SW480 (cell line): ENCODE measurements around the gene KRTAP16-1.
"Not testable (repeated sequence)": the region's sequence is repeated elsewhere in the genome, so short reads cannot be mapped to it uniquely, and the experiment has no call there.

Experiments used
- DNase-seq: peaks from one replicate; pipeline ENCODE4 v3.0.0-alpha.2; 2016; ENCODE audit warnings: low spot score

KRTAP16-1 gene

DNA sequence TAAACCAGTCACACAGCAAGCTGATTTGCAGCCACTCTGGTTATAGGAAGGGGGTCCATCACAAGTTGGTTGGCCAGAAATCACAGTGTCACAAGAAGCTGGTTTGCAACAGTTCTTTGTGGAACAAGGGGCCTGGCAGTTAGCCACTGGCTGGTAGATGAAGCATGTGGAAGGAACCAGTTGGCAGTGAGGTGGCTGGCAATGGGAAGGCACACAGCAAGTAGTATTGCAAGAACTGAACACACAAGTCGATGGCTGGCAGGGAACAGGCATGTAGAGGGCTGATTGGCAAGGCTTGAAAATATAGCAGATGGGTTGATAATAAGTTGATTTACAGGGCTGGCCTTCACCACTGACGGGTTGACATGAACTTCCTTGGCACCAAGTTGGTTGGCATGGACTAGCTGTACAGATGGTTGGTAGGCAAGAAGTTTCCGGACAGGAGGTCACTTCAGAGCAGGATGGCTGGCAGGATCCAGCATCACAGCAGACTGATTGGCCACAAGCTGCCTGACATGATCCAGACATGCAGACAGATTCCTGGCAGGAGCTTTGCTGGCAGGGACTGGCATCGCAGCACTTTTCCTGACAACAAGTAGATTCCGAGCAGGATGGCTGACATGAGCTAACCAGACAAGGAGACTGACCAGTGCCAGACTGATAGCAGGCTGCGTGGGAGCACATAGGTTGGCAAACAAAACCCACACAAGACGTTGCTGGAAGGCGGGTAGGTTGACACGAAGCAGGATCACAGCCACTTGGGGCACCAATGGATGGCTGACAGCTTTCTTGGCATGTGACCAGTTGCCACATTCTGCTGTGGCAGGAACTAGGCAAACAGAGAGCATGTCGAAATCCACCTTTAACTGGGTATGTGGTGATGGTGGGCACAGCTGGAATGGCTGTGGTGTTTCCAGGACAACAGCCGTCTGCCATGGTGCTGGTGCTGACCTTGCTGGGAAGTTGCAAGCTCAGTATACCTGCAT lies 6.9 kb downstream of the KRTAP16-1 start, which contains the start of gene KRTAP29-1:
TSS of gene KRTAP29-1 (minus strand) at position 936 of the 986 bp plus-strand sequence. CDS start at position 936, 0 bp downstream.
- DNase-seq = no peak

DNA sequence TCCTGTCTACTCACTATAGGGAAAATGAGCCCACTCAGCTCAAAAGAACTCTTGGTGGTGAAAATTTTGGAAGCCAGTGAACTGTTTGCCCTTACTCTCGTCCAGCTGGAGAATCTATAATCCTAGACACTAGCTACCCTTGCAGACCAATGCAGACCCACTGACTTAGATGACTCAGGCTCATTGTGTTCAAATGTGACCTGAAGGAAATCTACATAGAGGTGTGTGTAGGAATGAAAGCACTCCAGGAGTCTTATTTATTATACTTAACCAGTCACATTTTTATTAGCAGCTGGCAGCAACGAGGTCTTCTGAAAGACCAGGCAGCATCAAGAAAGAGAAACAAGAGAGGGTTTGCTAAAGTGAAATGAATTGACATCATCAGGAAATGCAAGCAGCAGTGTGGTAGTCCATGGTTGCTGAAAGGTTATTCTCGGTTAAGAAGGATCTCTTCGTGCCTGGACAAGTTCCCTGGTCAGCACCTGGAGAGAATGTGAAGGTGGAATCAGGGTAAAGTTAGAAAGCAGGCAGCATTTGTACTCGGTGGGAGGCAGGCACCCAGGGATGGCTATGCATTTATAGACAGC lies 7.8 kb downstream of the KRTAP16-1 start:
- DNase-seq = no peak

DNA sequence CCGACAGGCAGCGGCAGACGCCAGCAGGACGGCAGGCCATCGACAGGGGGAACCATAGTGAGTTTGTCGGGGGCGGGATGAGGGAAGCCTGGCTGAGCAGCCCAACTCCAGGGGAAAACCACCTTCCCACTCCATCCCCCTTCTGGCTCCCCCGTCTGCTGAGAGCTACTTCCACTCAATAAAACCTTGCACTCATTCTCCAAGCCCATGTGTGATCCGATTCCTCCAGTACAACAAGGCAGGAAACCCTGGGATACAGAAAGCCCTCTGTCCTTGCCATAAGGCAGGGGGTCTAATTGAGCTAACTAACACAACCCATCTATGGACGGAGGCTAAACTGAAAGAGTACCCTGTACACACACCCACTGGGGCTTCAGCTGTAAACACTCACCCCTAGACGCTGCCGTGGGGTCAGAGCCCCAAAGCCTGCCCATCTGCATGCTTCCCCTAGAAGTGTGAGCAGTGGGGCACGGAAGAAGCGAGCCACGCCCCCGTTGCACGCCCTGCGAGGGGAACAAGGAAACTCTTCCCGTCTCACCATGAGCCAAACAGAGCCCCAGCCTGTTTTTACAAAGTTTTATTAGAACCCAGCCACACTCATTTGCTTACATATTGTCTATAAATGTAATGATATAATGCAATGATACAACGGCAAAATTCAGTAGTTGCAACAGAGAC lies 10.5 kb downstream of the KRTAP16-1 start:
- DNase-seq = no peak

DNA sequence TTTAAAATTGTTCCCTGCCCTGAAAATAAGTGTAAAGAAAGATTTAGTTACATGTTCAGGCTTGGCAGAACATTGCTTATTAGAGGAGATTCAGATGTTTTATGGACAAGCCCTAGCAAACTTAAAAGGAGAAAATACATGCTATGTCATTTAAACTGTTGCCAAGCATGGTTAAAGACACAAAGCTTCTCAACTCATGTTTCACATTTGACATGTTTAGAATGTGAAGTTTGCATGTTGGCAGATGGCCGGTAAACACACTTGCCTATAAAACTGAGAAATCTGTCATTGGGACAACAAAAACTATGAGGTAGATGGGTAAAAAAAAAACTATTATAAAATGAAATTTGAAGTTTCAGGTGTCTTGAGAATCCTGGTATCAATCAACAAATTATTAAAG lies 12.3 kb downstream of the KRTAP16-1 start:
- DNase-seq = no peak

DNA sequence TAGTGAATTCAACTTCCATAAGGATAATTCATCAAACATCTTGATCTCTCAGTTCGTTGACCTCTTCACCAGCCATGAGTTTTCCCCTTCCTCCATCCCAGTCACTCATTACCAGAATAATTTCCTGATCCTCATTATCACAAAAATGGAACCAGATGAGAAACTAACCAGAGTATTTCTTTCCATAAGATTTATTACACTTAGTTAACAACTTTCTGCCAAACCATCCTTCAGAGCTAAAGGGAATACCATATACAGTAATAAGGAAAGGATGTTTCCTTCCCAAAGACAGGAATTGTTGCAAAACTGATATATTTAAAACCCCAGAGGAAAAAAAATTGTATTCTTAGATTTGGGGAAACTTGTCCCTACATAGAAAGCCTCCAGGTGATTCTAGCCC lies 15.1 kb downstream of the KRTAP16-1 start:
- DNase-seq = no peak

DNA sequence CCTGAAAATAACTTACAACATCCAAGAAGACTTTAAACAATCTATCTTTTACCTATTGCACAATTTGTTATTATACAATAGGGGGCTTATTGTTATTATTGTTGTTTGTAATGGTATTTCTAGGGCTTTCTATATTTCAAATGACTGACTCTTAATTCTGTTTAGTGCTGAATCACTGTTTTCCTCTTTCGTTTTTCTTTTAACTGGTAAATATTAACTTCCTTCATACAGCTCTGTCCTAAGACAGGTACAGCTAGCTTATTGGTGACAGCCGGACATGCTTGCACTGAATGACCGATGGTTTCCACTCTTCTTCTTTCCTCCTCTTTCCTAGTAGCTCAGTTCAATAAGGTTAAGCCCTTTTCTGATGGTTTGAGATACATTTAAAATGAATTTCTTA lies 22.1 kb downstream of the KRTAP16-1 start:
- DNase-seq = no peak

DNA sequence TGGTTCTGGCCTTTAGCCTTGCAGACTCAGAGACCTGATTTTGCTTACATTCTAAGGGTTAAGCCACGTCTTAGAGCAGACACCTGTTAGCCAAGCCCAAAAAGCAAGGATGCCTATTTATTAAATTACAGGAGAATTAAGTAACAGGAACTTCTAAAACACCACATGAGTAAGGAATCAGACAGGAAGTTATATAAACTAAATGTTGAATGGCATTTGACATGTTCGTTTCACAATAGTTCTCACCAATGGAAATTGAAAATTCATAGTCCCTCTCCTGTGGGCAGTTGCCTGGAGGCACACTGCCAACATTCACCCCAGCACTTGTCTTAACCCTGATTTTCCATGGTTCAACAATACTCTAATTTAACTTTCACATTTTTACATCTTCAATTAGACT lies 24.6 kb downstream of the KRTAP16-1 start:
- no peak for DNase-seq

DNA sequence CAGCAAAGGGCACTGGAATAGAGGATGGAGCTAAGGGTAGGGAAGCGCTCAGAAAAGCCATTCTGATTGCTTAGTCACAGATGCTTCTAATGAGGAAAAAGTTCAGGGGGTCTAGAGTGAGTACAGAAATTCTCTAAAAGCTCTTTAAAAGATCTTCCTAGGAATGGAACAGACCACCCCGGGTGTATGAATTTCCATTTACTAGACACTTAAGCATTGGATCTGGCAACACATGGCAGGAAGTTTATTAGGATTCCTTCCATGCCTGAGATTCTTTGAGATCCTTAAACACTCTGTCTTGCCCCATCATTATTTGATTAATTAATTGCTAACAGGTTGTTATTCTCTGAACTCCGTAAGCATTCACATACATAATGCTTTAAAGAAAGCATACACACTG lies 25.1 kb downstream of the KRTAP16-1 start:
- no peak for DNase-seq

DNA sequence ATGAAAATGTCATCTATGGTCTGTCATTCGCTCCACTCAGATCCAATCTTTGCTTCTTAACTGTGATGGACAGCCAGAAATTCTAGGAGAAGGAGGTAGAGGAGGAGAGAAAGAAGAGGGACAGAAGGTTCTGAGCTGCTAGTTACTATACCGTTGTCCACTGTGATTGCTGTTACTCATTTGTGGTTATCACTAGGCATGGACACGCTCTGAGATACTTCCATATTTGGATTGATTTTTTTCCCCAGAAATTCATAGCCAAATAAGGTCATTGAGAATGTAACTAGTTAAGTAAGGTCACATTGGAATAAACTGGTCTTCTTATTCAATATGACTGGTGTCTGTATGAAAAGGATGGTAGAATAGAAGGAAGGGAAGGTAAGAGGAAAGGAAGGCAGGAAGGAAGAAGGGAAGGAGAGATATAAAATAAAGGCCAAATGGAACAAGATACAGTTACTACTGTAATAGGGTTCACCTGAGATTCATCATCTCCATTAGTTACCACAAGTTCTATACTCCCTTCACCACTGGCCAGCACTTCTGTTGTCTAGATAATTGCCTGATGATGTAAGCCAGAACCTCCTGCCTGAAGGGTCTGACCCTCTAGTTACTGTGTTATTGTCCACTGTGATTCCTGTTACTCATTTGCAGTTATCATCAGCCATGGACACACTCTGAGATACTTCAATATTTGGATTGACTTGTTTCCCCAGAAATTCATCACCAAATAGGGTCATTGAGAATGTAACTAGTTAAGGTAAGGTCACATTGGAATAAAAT lies 30.7 kb downstream of the KRTAP16-1 start:
- no peak for DNase-seq

DNA sequence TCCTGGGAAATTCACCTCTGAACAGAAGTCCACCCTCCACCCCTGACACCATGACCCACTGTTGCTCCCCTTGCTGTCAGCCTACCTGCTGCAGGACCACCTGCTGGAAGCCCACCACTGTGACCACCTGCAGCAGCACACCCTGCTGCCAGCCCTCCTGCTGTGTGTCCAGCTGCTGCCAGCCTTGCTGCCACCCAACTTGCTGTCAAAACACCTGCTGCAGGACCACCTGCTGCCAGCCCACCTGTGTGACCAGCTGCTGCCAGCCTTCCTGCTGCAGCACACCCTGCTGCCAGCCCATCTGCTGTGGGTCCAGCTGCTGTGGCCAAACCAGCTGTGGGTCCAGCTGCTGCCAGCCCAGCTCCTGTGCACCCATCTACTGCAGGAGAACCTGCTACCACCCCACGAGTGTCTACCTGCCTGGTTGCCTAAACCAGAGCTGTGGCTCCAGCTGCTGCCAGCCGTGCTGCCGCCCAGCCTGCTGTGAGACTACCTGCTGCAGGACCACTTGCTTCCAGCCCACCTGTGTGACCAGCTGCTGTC lies 33.4 kb downstream of the KRTAP16-1 start, which contains the start of gene KRTAP9-7:
TSS of gene KRTAP9-7 (plus strand) at position 51 of the 543 bp plus-strand sequence. CDS start at position 51, 0 bp downstream.
- DNase-seq = not testable (repeated sequence)

DNA sequence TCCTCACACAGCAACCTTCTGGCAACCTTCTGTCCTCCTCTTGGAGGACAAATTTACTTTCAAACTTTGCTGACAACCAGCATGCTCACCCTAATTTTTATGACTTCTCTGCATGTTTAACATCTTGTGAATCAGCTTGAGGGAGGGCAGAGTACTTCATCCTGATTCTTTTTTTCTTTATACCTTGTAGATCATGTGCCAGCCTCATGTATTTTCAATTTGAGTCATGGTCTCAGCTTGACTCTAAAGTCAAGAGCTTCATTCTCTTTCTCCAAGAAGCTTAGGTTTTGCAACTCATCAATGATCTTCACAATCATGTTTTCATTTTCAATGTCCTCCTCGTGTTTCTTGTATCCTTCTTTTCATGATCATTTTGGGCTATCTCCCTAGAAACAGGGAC lies 37.3 kb downstream of the KRTAP16-1 start:
- DNase-seq = no peak

DNA sequence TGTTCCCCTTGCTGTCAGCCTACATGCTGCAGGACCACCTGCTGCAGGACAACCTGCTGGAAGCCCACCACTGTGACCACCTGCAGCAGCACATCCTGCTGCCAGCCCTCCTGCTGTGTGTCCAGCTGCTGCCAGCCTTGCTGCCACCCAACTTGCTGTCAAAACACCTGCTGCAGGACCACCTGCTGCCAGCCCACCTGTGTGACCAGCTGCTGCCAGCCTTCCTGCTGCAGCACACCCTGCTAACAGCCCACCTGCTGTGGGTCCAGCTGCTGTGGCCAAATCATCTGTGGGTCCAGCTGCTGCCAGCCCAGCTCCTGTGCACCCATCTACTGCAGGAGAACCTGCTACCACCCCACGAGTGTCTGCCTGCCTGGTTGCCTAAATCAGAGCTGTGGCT lies 37.8 kb downstream of the KRTAP16-1 start:
- not testable (repeated sequence) for DNase-seq

DNA sequence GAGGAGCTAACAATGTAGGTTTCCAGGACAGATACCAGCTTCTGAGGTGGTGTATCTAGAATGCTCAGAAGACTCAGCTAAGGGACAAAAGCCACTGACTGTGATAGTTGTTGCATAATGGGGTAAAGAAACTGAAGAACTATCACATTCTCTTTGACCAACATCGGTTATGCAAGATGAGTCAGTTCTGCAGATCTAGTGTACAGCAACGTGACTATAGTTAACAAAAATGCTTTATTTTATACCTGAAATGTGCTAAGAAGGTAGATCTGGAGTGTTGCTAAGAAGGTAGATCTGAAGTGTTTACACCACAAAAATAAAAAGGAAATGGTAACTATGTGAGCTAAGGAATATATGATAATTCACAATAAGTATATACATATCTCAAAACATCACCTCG lies 41.4 kb downstream of the KRTAP16-1 start:
- DNase-seq = no peak

DNA sequence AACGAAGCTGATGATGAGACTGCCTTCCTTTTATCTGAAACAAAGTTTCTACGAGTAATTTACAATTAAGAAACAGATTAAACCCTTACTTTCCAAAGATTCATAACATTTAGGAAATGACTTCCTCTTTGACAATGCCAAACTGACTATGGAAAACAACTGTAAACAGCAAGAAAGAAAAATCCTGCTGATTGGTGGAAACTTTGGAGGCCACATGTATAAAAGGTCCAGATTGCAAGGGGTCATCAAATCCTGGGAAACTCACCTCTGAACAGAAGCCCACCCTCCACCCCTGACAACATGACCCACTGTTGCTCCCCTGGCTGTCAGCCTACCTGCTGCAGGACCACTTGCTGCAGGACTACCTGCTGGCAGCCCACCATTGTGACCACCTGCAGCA lies 44.0 kb downstream of the KRTAP16-1 start, which contains the start of gene KRTAP9-6:
TSS of gene KRTAP9-6 (plus strand) at position 301 of the 400 bp plus-strand sequence. CDS start at position 301, 0 bp downstream.
- DNase-seq = no peak

DNA sequence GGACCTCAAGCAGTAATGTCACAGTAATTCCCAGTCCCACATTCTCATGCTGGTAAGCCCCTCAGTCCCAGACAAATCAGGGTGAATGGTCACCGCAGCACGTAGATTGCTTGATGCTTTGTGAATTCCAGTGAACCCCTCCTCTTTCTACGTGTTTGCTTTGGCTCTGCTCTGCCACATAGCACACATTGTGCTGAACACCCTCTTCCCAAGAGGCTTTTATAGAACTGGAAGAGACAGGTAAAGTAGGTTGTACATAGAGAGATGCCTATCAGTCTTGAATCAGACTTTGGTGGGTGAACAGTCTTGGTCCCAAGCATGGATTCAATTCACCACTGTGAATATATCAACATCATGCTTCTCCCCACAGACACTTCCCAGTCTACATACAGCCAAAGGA lies 44.5 kb downstream of the KRTAP16-1 start:
- DNase-seq = no peak

DNA sequence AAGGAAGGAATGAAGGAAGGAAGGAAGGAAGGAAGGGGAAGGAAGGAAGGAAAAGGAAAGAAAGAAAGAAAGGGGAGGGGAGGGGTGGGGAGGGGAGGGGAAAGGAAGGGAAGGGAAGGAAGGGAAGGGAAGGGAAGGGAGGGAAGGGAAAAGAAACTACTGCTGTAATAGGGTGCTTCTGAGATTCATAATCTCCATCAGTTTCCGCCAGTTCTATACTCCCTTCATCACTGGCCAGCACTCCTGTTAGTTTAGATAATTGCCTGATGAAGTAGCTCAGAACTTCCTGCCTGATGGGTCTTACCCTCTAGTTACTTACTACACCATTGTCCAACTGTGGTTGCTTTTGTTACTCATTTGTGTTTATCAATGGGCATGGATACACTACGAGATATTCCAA lies 45.9 kb downstream of the KRTAP16-1 start:
- DNase-seq = no peak

DNA sequence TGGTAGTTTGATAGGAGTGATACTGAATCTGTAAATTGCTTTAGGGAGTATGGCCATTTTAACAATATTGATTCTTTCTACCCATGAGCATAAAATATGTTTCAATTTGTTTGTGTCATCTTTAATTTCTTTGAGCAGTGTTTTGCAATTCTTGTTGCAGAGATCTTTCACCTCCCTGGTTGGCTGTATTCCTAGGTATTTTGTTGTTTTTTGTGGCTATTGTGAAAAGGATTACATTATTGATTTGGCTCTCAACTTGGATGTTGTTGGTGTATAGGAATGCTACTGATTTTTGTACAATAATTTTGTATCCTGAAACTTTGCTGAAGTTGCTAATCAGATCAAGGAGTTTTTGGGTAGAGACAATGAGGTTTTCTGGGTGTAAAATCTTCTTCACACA lies 50.7 kb downstream of the KRTAP16-1 start:
- no peak for DNase-seq
